Parietal lobe (tissue), 2 donors: ENCODE data around the gene TAP1. TPM values are rescaled to one million over a fixed set of nuclear protein-coding genes. Genes with fewer than 3 reads are reported as not detected.

Source experiments
- small RNA-seq: library from RNA; depleted of rRNA; stranded (forward); fragments of <200 nt; gene quantifications from one replicate; pipeline ENCODE3, GENCODE V24; 2014; ENCODE audit warnings: low replicate concordance
- total RNA-seq: library from RNA; depleted of rRNA; stranded (reverse); fragments of >200 nt; gene quantifications from one replicate; pipeline ENCODE4 v1.2.3, GENCODE V29; 2014

The TAP1 gene, protein sequence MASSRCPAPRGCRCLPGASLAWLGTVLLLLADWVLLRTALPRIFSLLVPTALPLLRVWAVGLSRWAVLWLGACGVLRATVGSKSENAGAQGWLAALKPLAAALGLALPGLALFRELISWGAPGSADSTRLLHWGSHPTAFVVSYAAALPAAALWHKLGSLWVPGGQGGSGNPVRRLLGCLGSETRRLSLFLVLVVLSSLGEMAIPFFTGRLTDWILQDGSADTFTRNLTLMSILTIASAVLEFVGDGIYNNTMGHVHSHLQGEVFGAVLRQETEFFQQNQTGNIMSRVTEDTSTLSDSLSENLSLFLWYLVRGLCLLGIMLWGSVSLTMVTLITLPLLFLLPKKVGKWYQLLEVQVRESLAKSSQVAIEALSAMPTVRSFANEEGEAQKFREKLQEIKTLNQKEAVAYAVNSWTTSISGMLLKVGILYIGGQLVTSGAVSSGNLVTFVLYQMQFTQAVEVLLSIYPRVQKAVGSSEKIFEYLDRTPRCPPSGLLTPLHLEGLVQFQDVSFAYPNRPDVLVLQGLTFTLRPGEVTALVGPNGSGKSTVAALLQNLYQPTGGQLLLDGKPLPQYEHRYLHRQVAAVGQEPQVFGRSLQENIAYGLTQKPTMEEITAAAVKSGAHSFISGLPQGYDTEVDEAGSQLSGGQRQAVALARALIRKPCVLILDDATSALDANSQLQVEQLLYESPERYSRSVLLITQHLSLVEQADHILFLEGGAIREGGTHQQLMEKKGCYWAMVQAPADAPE
- 4.7 TPM for total RNA-seq

DNA sequence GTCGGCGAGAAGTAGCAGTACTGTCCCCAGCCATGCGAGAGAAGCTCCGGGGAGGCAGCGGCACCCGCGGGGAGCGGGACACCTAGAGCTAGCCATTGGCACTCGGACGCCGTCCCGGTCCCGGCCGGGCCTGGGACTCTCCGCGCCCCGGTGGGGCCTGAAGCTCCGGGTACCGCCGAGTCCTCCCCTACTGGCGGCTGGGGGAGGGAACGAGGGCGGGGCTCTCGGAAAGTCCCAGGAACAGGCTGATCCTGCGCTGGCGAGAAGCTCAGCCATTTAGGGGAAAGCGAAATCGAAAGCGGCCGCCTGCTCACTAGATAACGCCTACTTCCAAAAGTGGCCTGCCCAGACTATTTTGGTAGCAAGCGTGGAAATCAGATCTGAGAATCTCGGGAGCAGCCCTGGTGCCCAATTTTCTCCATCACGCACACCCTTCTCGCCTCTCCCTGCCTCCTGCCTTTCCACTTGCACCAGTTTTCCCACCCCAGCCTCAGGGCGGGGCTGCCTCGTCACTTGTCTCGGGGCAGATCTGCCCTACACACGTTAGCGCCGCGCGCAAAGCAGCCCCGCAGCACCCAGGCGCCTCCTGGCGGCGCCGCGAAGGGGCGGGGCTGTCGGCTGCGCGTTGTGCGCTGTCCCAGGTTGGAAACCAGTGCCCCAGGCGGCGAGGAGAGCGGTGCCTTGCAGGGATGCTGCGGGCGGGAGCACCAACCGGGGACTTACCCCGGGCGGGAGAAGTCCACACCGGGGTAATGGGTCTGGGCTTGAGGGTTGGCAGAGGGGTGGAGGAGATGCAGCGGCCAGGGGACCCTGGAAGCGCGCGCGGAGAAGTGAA is at the start of gene TAP1, which contains the start of gene PSMB9:
TAP1 (minus strand) TSS at position 164 of the 835 bp plus-strand sequence; CDS start at position 96, 68 bp downstream.
PSMB9 (plus strand) TSS at position 652 of the 835 bp plus-strand sequence; CDS start at position 690, 38 bp downstream.

DNA sequence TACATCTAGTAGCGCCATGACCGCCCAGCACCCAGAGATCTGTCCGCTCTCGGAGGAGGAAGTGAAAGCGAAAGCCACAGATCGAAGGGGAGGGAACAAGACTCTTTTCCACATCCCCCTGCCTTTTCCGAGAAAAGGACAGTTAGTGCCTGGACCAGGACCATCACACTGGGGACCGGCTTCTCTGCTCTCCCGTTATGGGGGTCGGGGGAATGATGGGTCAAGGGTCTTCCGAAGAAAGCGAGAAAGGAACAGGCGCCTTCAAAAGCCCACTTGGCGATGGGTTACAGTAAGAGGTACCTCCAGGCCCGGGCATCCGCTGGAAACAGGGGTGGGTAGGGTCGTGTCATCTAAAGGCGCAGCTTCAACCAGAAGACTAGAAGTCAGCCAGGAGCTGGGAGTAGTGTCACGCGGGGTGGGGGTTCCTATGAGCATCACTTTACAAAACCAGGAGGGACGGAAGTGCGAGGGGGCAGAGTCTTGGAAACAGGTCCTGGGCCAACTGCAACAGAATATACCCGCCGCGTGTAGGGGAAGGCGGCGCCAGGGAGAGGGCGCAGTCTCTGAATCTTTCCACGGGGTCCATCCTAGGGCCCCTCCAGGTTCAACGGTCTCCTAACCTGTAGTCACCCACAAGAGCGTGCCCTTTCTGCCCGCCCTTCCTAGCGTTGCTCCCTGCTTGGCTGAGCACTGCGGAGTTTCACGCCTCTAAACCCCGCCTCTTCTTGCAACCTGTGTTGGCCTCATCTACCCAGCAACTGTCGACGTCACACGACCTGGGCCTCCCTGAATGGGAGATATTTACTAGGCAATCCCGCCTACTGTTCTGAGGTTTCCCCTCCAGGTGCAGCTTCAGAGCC is 9.3 kb downstream of the TAP1 start, which contains the start of gene PSMB8:
PSMB8 (minus strand) TSS at position 69 of the 860 bp plus-strand sequence; CDS start at position 18, 51 bp downstream.

DNA sequence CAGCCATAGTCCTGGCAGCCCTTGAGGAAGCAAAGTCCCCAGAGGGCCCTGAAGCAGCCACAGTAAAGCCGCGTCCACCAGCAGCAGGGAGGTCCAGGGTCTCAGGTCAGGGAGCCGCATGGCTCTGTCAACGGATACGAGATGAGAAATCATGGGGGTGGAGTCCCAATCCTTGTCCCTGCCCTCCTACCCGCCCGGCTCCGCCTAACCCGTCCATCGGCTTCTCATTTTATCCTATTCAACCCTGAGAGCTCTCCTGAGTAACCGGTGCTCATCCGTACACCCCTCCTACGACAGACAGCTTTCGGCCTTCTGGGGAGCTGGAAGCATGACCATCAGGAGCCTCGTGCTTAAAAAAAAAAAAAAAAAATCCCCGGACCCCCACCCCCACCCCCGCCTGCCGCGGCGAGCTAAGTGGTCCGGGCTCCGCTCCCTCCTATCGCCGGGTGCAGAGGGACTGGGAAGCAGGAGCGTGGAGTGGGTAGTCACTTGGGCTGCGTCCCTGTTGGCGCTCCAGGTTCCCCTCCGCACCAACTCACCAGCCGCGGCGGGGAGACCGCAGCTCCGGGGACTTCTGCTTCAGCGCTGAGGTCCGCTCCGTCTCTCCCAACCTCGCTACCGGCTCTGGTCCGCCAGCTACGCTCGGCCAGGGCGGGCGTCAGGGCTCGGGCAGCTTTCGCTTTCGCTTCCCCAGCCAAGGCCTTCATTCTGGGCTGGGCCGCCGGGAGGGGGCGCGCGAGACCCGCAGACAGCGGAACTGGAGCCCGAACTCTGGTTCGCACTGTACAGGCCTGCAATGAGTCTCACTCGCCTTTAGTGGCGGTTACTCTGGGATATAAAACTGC is 15.2 kb downstream of the TAP1 start, which contains the start of gene TAP2:
TAP2 (minus strand) TSS at position 626 of the 845 bp plus-strand sequence; CDS start at position 120, 506 bp downstream.

DNA sequence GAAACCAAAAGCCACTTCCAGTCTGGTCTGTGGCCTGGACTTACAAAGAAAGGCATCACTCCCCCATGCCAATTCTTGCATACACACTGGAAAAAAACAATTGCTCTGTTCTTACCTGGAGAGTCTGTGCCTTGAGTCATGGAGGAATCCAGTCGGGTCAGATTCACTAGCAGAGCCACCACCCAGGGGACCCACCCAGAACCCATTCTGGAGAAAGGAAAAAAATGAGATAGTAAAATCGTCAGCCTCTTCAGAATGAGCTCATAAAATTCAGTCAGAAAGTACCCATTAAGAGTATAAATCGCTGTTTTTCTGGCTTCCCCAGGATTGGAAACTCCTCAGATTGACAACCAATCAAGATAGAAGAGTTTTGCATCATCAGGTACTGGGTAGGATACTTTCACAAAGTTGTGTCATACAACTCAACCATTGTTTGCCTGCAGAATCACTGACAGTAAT is 36.7 kb downstream of the TAP1 start, which contains the start of gene HLA-DOB:
HLA-DOB (minus strand) TSS at position 257 of the 459 bp plus-strand sequence; CDS start at position 206, 51 bp downstream.

Small RNA genes within 50 kb of the gene (small RNA-seq; reads per million reads assigned to genes)
- not detected for gene HLA-Z

Other genes with a start within 250 kb of the TAP1 start
- gene HLA-DQA1, start 216.3 kb downstream of the TAP1 start, total RNA-seq: not detected
- 0.63 TPM for gene HLA-DQB1, start 187.0 kb downstream of the TAP1 start, total RNA-seq
- gene HLA-DQA2, start 112.3 kb downstream of the TAP1 start, total RNA-seq: not detected
- not detected for gene HLA-DQB2, start 90.2 kb downstream of the TAP1 start, total RNA-seq
- not detected for gene HLA-DOB, start 36.7 kb downstream of the TAP1 start, total RNA-seq
- gene TAP2, start 15.0 kb downstream of the TAP1 start, total RNA-seq: 8.8 TPM
- 2.5 TPM for gene PSMB8, start 9.7 kb downstream of the TAP1 start, total RNA-seq
- 0.94 TPM for gene PSMB9, start 488 bp upstream of the TAP1 start, total RNA-seq
- gene HLA-DMB, start 87.3 kb upstream of the TAP1 start, total RNA-seq: 0.31 TPM
- 1.6 TPM for gene HLA-DMA, start 99.4 kb upstream of the TAP1 start, total RNA-seq
- 124 TPM for gene BRD2, start 114.9 kb upstream of the TAP1 start, total RNA-seq
- 0.31 TPM for gene HLA-DOA, start 155.9 kb upstream of the TAP1 start, total RNA-seq
- gene HLA-DPA1, start 219.9 kb upstream of the TAP1 start, total RNA-seq: 0.94 TPM
- gene HLA-DPB1, start 222.3 kb upstream of the TAP1 start, total RNA-seq: 1.9 TPM